GM21381 (cell line): ENCODE data around the gene ACBD6.
"Not testable (repeated sequence)": the region's sequence is repeated elsewhere in the genome, so short reads cannot be mapped to it uniquely, and the experiment has no call there.

ENCODE experiments used
- ATAC-seq: cut with Tn5 transposase; IDR thresholded peaks from one replicate; pipeline ENCODE4 v1.9.1; 2021; ENCODE audit warnings: mild to moderate bottlenecking, moderate library complexity; ENCODE audit not compliant: unreplicated experiment

Gene ACBD6

GRCh38 chr1:180489976-180490375, 12.4 kb downstream of the ACBD6 start:
- ATAC-seq, result no peak

GRCh38 chr1:180489313-180489712, 13.1 kb downstream of the ACBD6 start:
- no peak for ATAC-seq

GRCh38 chr1:180488661-180489060, 13.7 kb downstream of the ACBD6 start:
- ATAC-seq, result no peak

- ATAC-seq, result no peak
Measured at GRCh38 chr1:180486092-180486491, 16.3 kb downstream of the ACBD6 start.

- ATAC-seq, result no peak
Measured at GRCh38 chr1:180484490-180484889, 17.9 kb downstream of the ACBD6 start.

- ATAC-seq, result no peak
Measured at GRCh38 chr1:180482425-180483275, 19.7 kb downstream of the ACBD6 start.

GRCh38 chr1:180470031-180470430, 32.3 kb downstream of the ACBD6 start:
- no peak for ATAC-seq

- no peak for ATAC-seq
Measured at GRCh38 chr1:180468311-180468710, 34.1 kb downstream of the ACBD6 start.

- no peak for ATAC-seq
Measured at GRCh38 chr1:180462102-180462501, 40.3 kb downstream of the ACBD6 start.

- not testable (repeated sequence) for ATAC-seq
Measured at GRCh38 chr1:180461682-180462081, 40.7 kb downstream of the ACBD6 start.

- no peak for ATAC-seq
Measured at GRCh38 chr1:180458807-180459206, 43.6 kb downstream of the ACBD6 start.

GRCh38 chr1:180456191-180456590, 46.2 kb downstream of the ACBD6 start:
- no peak for ATAC-seq

- no peak for ATAC-seq
Measured at GRCh38 chr1:180451504-180451903, 50.9 kb downstream of the ACBD6 start.

- ATAC-seq, result no peak
Measured at GRCh38 chr1:180444522-180444921, 57.9 kb downstream of the ACBD6 start.

GRCh38 chr1:180440335-180440734, 62.0 kb downstream of the ACBD6 start:
- ATAC-seq, result no peak

- ATAC-seq, result no peak
Measured at GRCh38 chr1:180435566-180435965, 66.8 kb downstream of the ACBD6 start.

GRCh38 chr1:180433873-180434272, 68.5 kb downstream of the ACBD6 start:
- no peak for ATAC-seq

GRCh38 chr1:180431683-180432082, 70.7 kb downstream of the ACBD6 start:
- ATAC-seq, result no peak

- ATAC-seq, result no peak
Measured at GRCh38 chr1:180428782-180429695, 73.3 kb downstream of the ACBD6 start.

- no peak for ATAC-seq
Measured at GRCh38 chr1:180425952-180426351, 76.4 kb downstream of the ACBD6 start.

- no peak for ATAC-seq
Measured at GRCh38 chr1:180424848-180425457, 77.4 kb downstream of the ACBD6 start.
